Measurements from ENCODE around the gene GIPC3.

The GIPC3 gene

DNA sequence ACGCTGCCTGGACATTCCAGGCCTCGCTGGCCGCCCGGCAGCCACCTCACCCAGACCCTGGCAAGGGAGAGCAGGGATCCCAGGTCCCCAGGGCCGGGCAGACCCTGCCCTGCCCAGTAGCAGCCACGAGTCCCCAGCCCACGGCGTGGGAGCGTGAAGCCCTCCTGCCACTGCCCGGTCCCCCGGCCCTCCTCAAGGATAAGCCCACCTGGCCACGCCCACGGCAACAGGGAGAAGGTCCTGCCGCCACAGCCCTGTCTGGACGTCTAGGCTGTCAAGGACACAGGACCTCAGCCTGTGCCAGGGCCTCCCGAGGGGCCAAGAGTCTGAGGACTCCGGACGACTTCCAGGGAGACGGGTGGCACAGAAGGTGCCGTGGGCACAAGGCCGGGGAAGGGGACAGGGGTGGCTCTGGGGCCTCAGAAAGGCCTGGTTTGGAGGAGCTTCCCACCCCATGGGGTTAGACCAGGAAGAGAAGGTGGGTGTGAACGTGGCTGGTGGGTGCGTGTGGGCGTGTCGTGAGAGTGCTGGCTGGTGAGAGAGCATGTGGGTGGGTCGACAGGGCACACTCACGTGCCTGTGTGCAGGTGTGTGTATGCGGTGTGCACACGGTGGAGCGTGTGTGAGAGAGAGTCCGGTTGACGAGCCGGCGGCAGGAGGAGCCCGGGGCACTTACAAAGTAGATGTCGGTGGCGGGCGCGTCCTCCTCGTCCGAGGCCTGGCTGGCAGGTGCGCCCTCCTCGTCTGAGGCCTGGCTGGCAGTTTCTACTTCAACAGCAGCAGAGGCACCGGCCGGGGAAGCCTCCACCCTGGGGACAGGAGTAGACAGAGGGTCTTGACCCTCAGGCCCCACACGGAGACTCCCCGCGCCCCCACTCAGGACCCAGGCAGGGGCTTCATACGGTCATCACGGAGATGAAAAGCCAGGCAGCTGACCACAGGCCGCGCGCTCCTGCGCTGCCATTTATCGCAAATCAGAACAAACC is 53.2 kb downstream of the GIPC3 start:
- DNase-seq (ENCODE audit: low spot score), result no peak

DNA sequence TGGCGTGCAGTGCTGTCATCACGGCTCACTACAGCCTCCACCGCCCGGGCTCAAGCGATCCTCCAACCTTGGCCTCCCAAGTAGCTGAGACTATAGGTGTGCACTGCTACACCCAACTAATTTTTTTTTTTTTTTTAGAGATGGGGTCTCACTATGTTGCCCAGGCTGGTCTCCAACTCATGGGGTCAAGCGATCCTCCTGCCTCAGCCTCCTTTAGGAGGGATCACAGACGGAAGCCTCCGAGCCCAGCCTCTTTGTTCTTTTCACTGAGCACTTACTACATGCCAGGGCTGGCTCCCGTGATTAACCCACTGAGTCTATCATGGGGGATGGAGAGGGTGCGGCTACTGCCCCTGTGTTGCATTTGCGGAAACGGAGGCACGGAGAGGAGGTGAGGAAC is 54.2 kb downstream of the GIPC3 start:
- no peak for DNase-seq (ENCODE audit: low spot score)

DNA sequence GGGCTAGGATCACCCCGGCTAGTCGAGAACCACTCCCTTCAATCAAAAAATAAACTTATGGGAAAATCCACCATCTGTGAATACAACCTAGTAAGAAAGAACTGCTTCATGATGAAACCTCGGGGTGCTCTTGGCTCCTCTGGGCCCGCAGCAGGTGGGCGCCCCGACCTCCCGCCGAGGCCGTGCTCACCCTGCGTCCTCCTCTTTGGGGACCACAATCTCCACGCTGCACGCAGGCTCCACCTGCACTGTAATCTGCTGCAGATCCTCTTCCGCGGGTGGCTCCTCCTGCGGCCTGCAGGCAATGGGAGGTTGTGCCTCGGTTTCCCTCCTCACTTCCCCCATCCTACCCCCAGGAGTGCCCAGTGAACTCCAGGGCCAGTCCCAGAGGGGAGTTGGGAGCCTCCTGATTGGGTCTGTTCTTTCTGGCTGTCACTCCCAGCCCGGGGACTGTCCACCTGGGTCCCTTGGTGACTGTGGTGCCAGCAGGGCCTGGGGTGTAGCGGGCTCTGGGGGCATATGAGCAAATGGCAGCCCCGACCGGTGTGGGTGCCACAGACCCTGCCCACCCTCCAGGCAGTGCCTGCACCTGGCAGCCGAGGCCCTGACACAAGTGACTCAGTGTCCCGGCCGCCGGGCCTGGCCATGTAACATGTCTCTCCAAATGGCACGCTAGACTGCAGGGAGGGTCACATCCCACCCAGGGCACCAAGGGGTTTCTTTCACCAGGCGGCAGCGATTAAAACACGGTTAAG is 56.4 kb downstream of the GIPC3 start:
- no peak for DNase-seq (ENCODE audit: low spot score)

DNA sequence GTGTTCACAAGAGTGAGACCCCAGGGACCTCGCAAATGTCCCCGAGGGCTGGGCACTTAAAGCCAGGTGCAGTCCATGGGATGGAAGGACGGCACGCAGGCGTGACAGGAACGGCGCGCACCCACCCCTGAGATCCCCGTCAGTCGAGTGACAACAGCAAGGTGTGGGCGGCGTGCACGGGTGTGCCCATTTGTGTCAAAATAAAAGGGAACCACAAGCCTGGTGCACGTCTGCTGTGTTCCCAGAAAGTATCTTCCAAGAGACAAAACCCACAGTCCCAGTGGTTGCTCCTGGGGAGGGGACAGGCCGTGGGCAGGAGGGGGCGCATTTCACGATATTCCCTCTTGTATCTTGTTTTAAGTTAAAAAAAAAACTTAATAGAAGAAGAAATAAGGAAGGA is 57.0 kb downstream of the GIPC3 start:
- no peak for DNase-seq (ENCODE audit: low spot score)
